ENCODE measurements around the gene CABLES1. TPM values are rescaled to one million over a fixed set of nuclear protein-coding genes. Genes with fewer than 3 reads are reported as not detected.

Gene CABLES1
- total and polyA plus RNA-seq, 2 experiments from 2014 or later, result 7.2 to 10.8 TPM

DNA sequence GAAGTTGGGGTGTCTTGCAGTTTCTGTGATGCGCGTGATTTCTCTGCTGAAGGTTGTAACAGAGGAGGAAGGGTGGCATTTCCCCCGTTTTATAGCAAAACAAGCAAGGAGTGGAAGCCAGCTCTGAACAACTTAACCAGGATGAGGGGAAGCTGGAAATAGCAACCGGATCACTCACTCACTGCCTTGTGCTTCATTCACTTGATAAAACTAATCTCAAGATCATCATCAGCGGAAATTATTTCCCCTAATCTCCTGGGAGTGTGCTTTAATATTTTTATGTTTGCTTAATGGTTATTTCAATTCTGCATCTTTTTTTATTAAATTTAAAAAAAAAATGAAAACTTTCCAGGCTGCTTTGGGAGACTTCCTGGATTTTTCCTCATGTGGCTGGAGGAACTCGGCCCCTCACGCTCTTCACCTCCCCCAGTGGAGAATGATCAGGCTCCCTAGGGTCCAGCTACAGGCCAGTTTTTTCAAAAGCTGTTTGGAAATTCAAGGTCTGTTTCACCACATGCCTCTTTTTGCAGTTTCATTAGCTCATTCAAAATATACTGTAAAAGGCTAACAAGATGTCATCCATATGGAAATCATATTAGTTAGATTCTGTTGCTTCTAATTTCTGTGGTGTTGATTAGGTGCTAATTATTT lies 31.7 kb downstream of the CABLES1 start:
- H2AFZ ChIP-seq, result no peak overlapping the region

DNA sequence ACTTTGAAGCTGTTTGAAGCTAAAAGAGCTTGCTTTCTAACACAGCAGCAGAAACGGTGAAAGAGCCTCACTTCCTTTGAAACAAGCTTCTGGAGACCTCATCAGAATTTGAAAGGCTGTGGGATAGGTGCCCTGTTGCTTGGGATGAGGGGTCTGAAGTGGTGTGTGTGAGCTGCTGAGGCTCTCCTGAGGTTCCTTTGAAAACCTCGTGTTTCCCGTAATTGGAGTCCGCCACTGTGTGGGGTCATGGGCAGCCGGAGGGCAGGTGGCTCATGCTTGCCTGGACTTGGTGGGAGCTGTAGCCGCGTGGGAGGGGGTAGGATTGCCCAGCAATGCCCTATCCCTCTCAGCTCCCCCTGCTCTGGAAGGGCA lies 34.4 kb downstream of the CABLES1 start:
- DNase-seq (ENCODE audit: low spot score), result no peak
- no peaks in the 10 kb centered on the region for H3K79me2 ChIP-seq
- H4K20me1 ChIP-seq (ENCODE audit: insufficient read depth, poor library complexity, severe bottlenecking), result no peaks in the 10 kb centered on the region
- H3K9me3 ChIP-seq (ENCODE audit: low read depth), result no peaks in the 10 kb centered on the region
- no peak overlapping the region for H2AFZ ChIP-seq
- no peak overlapping the region for H3K4me3 ChIP-seq
- H3K27me3 ChIP-seq, result no peaks in the 10 kb centered on the region
- H3K4me1 ChIP-seq (ENCODE audit: insufficient read depth), result no peaks in the 10 kb centered on the region
- 54% methylated on average over 7 of the region's 7 CpGs for WGBS (ENCODE audit: low lambda C conversion rate, missing lambda C conversion rate)
- no peaks in the 10 kb centered on the region for H3K9me2 ChIP-seq (replicated peaks; ENCODE audit: insufficient read depth)
- no peak overlapping the region for H3K27ac ChIP-seq
- no peaks in the 10 kb centered on the region for H3K36me3 ChIP-seq (replicated peaks; ENCODE audit: insufficient read depth, low read depth)
- H3K4me2 ChIP-seq, result no peak overlapping the region
- TF ChIP-seq EZH2phosphoT487 (IDR thresholded peaks at IDR 0.05; ENCODE audit: low read depth, severe bottlenecking, unreplicated experiment), result no peak
- TF ChIP-seq EZH2 (IDR thresholded peaks at IDR 0.05; ENCODE audit: borderline replicate concordance), result no peak
- TF ChIP-seq, protein P1, sequence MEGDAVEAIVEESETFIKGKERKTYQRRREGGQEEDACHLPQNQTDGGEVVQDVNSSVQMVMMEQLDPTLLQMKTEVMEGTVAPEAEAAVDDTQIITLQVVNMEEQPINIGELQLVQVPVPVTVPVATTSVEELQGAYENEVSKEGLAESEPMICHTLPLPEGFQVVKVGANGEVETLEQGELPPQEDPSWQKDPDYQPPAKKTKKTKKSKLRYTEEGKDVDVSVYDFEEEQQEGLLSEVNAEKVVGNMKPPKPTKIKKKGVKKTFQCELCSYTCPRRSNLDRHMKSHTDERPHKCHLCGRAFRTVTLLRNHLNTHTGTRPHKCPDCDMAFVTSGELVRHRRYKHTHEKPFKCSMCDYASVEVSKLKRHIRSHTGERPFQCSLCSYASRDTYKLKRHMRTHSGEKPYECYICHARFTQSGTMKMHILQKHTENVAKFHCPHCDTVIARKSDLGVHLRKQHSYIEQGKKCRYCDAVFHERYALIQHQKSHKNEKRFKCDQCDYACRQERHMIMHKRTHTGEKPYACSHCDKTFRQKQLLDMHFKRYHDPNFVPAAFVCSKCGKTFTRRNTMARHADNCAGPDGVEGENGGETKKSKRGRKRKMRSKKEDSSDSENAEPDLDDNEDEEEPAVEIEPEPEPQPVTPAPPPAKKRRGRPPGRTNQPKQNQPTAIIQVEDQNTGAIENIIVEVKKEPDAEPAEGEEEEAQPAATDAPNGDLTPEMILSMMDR (IDR thresholded peaks at IDR 0.05; ENCODE audit: poor library complexity), result no peak

More for the DNA sequence above, 31.7 kb downstream of the CABLES1 start:
- Histone ChIP-seq H3K36me3 (replicated peaks; ENCODE audit: insufficient read depth, low read depth) (no peaks in the 10 kb centered on the region), H3K27ac (no peak overlapping the region), H3K4me3 (no peak overlapping the region), H3K4me1 (ENCODE audit: insufficient read depth) (no peaks in the 10 kb centered on the region), H3K9me2 (replicated peaks; ENCODE audit: insufficient read depth) (no peaks in the 10 kb centered on the region), H3K4me2 (no peak overlapping the region), H3K27me3 (no peaks in the 10 kb centered on the region), H4K20me1 (ENCODE audit: insufficient read depth, poor library complexity, severe bottlenecking) (no peaks in the 10 kb centered on the region), H3K9me3 (ENCODE audit: low read depth) (no peaks in the 10 kb centered on the region), H3K79me2 (no peaks in the 10 kb centered on the region)
- DNase-seq (ENCODE audit: low spot score), result no peak
- 65% methylated on average over 7 of the region's 7 CpGs for WGBS (ENCODE audit: low lambda C conversion rate, missing lambda C conversion rate)
- TF ChIP-seq EZH2phosphoT487 (IDR thresholded peaks at IDR 0.05; ENCODE audit: low read depth, severe bottlenecking, unreplicated experiment), result no peak
- no peak for TF ChIP-seq EZH2 (IDR thresholded peaks at IDR 0.05; ENCODE audit: borderline replicate concordance)
- TF ChIP-seq, protein P1 (IDR thresholded peaks at IDR 0.05; ENCODE audit: poor library complexity), result no peak

DNA sequence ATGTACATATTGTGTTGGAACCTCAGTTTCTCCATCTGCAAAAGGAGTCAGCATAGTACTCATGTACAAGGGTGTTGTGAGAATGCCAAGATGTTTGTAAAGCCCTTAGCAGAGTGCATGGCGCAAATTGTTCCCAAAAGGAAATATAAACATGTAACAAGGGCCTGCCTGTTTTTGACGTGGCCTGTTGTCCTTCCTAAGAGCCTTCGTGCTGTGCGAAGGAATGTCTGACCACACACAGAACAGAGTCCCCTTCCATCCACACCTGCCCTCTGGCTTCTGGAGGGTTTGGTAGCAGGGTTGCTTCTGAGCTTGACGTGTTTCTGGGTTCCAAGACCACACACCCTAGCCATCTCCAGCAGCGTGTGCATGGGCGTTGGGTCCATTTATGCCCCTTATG lies 34.9 kb downstream of the CABLES1 start:
- whole genome bisulfite sequencing (ENCODE audit: low lambda C conversion rate, missing lambda C conversion rate), result 84% methylated on average over 7 of the region's 7 CpGs
- Histone ChIP-seq H3K4me2 (no peak overlapping the region), H3K9me2 (replicated peaks; ENCODE audit: insufficient read depth) (no peaks in the 10 kb centered on the region), H2AFZ (no peak overlapping the region), H3K4me1 (ENCODE audit: insufficient read depth) (no peaks in the 10 kb centered on the region), H3K27ac (no peak overlapping the region), H4K20me1 (ENCODE audit: insufficient read depth, poor library complexity, severe bottlenecking) (no peaks in the 10 kb centered on the region), H3K27me3 (no peaks in the 10 kb centered on the region), H3K4me3 (no peak overlapping the region), H3K79me2 (no peaks in the 10 kb centered on the region), H3K9me3 (ENCODE audit: low read depth) (no peaks in the 10 kb centered on the region), H3K36me3 (replicated peaks; ENCODE audit: insufficient read depth, low read depth) (no peaks in the 10 kb centered on the region)
- TF ChIP-seq EZH2 (IDR thresholded peaks at IDR 0.05; ENCODE audit: borderline replicate concordance) (no peak), EZH2phosphoT487 (IDR thresholded peaks at IDR 0.05; ENCODE audit: low read depth, severe bottlenecking, unreplicated experiment) (no peak)
- TF ChIP-seq, protein P1 (IDR thresholded peaks at IDR 0.05; ENCODE audit: poor library complexity), result no peak
- no peak for DNase-seq (ENCODE audit: low spot score)
